Coronary artery (tissue), 2 donors: Measurements from ENCODE around the gene BCAR3.

Experiments used
- DNase-seq: peaks from one replicate; pipeline ENCODE4 v3.0.0-alpha.2; 2017; ENCODE audit warnings: low spot score
- H3K27ac ChIP-seq, 2 donors: fragments of 200-600 bp; sonication (generic); one replicate each; pipeline ENCODE4 v1.5.1; 2016 to 2019
- H3K4me3 ChIP-seq: fragments of 200-600 bp; sonication (generic); 2 replicates; pipeline ENCODE4 v1.5.1; 2016; ENCODE audit warnings: mild to moderate bottlenecking, moderate library complexity
- TF ChIP-seq, protein P1 (sequence below): fragments of 200-600 bp; sonication (generic); IDR thresholded peaks from one replicate; pipeline ENCODE4 v1.5.1; 2019; ENCODE audit warnings: antibody characterized with exemption

BCAR3 gene

DNA sequence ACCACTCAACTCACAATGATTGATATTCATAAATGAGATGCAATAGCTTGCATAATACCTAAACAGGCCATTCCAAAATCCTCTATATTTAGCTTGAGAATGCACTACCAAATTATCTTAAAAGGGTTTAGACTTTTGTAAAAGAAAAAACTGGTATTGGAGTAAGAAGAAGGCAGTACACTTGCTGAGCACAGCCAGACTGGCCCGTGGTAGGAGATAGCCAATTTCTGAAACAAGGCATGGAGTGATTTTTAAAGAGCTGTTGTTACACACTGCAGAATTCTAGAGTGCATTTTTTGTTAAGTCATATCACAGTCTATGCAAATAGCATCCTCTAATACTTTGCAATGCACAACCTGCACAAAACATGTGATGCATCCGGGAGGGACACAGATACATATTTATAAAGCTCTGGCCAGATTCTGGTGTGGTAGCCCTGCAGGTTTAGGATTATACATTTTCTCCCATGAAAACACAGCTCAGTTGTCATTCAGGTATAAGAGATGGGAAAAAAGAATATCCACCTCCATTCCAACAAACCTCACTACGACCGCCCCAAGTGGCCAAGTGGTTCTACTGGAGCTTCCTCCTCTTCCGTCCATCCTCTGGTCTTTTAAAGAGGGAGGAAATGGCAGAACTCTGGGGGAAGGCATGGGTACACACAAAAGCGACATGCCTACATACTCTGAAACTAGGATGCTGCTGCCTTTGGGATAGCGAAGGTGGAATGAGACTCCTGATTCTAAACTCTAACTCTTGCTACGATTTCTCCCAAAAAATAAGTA, 40.8 kb downstream of the BCAR3 start:
- Histone ChIP-seq H3K27ac (peak overlapping the region; percentile 42 to 45), H3K4me3 (no peak overlapping the region)
- DNase-seq, result no peak
- TF ChIP-seq, protein P1, sequence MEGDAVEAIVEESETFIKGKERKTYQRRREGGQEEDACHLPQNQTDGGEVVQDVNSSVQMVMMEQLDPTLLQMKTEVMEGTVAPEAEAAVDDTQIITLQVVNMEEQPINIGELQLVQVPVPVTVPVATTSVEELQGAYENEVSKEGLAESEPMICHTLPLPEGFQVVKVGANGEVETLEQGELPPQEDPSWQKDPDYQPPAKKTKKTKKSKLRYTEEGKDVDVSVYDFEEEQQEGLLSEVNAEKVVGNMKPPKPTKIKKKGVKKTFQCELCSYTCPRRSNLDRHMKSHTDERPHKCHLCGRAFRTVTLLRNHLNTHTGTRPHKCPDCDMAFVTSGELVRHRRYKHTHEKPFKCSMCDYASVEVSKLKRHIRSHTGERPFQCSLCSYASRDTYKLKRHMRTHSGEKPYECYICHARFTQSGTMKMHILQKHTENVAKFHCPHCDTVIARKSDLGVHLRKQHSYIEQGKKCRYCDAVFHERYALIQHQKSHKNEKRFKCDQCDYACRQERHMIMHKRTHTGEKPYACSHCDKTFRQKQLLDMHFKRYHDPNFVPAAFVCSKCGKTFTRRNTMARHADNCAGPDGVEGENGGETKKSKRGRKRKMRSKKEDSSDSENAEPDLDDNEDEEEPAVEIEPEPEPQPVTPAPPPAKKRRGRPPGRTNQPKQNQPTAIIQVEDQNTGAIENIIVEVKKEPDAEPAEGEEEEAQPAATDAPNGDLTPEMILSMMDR, result no peak

DNA sequence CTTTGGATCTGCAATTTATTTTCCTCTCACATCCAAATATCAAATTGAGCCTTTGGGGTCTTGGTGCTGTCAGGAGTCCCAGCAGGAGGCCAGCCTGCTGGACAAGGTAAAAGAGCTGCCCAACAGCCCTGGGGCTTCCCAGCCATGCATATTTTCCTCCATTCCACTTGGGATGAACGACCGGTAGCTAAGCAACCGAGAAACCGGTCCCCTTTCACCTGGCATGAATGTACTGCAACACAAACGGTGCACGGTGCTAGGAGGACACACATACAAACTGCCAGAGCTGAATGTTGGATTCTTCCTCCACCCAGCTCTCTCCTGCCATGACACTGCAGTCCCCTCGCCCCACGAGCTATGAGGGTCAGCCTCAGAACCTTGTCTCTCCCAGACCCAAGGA, 42.7 kb downstream of the BCAR3 start:
- no peak for DNase-seq
- Histone ChIP-seq H3K27ac (no peak overlapping the region), H3K4me3 (no peak overlapping the region)
- TF ChIP-seq, protein P1, result no peak

DNA sequence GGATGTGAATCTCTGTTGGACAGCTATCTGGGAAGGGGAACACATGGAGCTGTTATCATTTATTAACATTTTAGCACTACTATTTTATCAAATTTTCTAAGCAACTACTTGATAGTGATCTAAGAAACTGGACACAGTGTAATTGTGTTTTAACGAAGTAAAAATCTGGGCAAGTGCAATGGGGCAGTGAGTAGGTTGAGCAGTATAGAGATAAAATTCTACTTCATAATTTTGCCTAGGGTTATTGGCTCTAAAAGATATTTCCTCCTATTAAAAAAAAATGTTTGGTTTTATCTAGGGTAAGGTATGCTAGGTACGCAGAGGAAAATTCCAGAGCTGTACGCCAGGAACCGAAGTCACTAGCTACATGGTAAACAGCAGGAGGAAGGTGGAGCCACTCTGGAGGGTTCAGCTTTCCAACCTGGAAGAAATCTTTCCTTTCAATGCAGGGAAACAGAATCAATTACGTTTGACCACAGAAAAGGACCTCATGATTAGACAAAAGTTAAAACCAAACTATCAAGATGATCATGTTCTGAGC, 43.3 kb downstream of the BCAR3 start:
- no peak for DNase-seq
- Histone ChIP-seq H3K4me3 (no peak overlapping the region), H3K27ac (no peak overlapping the region)

DNA sequence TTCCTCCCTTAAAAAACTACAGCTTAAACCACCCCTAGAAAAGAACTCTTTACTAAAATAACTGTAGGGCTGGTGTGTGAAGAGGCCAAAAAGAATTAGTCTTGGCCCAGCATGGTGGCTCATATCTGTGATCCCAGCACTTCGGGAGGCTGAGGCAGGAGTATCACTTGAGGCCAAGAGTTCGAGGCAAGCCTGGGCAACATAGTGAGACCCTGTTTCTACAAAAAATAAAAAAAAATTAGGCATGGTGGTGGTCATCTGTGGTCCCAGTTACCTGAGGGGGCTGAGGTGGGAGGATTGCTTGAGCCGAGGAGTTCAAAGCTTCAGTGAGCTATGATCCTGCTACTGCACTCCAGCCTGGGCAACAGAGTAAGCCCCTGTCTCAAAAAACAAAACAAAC, 44.9 kb downstream of the BCAR3 start:
- H3K4me3 ChIP-seq, result no peak overlapping the region
- H3K27ac ChIP-seq, result no peak overlapping the region
- DNase-seq, result no peak
- TF ChIP-seq, protein P1, result no peak

More for the DNA sequence above, 43.3 kb downstream of the BCAR3 start:
- TF ChIP-seq, protein P1, result no peak

DNA sequence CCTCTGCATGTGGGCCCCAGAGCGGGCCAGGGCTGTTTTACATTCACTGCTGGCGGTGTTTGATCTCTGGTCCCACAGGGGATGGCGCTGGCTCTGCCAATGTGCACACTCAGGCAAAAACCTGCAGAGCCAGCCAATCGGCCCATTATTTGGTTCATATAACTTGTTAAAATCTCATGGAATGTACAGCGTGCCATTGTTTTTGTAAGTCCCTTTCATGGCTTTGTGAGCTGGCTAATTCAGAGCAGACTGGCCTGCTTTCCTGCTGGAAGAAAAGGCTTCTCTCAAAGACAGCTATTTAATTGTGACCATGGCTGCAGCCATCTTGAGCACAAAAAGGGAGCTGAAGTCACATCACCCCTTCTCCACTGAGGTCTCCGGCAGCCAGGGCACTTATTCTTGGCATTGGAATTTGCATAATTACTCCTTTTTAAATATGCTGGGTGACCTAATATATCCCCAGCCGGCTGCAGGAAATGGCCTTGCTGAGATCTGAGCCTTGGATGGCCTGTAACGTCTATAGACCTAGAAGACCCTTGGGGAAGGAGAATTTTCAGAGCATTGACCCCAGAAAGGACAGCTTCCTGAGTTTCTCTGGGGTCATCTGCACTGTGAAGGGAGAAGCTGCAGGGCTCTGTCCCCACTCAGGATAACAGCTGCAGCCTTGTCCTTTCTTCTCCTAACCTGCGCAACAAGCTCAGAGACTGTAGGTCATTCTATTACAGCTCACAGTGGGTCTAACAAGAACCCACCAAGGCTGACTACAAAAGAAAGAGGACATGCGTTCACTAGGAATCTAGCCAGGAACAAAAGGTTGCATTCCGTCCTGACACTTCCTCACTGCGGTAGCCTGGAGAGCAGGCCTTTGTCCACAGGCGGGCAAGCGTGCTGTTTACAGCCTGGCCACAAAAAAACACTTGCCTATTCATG, 45.8 kb downstream of the BCAR3 start:
- TF ChIP-seq, protein P1, result no peak
- no peak overlapping the region for H3K27ac ChIP-seq
- H3K4me3 ChIP-seq, result no peak overlapping the region
- DNase-seq, result no peak

DNA sequence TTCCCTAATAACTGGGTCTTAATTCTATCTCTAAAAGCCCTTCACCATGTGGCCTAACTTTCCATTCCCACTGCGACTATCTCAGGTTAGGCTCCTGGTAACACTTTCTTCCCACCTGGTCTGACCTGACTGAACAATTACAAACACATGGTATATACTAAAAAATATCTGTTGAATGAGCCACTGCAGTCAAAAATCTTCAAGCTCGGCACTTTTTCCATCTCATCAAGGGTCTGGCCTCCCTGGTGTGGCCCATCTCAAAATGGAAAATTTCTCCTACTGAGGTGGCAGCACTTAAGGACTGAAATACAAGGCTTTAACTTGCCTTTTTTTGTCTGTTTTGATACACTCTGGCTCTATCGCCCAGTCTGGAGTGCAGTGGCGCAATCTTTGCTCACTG, 48.3 kb downstream of the BCAR3 start:
- Histone ChIP-seq H3K4me3 (no peak overlapping the region), H3K27ac (no peak overlapping the region)
- DNase-seq, result no peak
- TF ChIP-seq, protein P1, result no peak
